Muscle layer of colon (tissue), 2 donors: ENCODE measurements around the gene TNRC6B.

Experiments
- H3K27ac ChIP-seq: one replicate; pipeline ENCODE4 v1.7.0; 2013; ENCODE audit warnings: low read depth, mild to moderate bottlenecking, low read length, moderate library complexity
- H3K27me3 ChIP-seq, 2 donors: one replicate each; pipeline ENCODE4 v1.7.0; 2013; ENCODE audit warnings: low read length in 2 of 2, mild to moderate bottlenecking in 2 of 2; ENCODE audit not compliant: insufficient read depth in 2 of 2, control insufficient read depth in 1 of 2
- H3K36me3 ChIP-seq: one replicate; pipeline ENCODE4 v1.7.0; 2013; ENCODE audit warnings: mild to moderate bottlenecking, low read length; ENCODE audit not compliant: insufficient read depth
- H3K4me1 ChIP-seq: one replicate; pipeline ENCODE4 v1.7.0; 2013; ENCODE audit warnings: mild to moderate bottlenecking, low read length; ENCODE audit not compliant: insufficient read depth
- H3K4me3 ChIP-seq, 2 donors: one replicate each; pipeline ENCODE4 v1.7.0; 2013; ENCODE audit warnings: low read length in 2 of 2, low read depth in 1 of 2, mild to moderate bottlenecking in 1 of 2, moderate library complexity in 1 of 2
- H3K9ac ChIP-seq: one replicate; pipeline ENCODE4 v1.7.0; 2013; ENCODE audit warnings: low read length
- H3K9me3 ChIP-seq: one replicate; pipeline ENCODE4 v1.7.0; 2013; ENCODE audit warnings: mild to moderate bottlenecking, low read length
- donor health status: abdominal sarcoma.
- donor health status: Adenocarcinoma of cecum.

Gene TNRC6B

GRCh38 chr22:40322818-40323447, 145.2 kb downstream of the TNRC6B start:
- no peaks in the 10 kb centered on the region for H3K9me3 ChIP-seq
- H3K4me1 ChIP-seq = peaks cover 17% of the 10 kb centered on the region
- no peaks in the 10 kb centered on the region for H3K27me3 ChIP-seq
- peak overlapping the region; percentile 41 for H3K27ac ChIP-seq
- H3K4me3 ChIP-seq = no peak overlapping the region
- no peak overlapping the region for H3K9ac ChIP-seq
- peaks cover 43% of the 10 kb centered on the region for H3K36me3 ChIP-seq

- Histone ChIP-seq H3K4me3 (no peak overlapping the region), H3K4me1 (peaks cover 17% of the 10 kb centered on the region), H3K9me3 (no peaks in the 10 kb centered on the region), H3K9ac (no peak overlapping the region), H3K27me3 (no peaks in the 10 kb centered on the region), H3K27ac (peak overlapping the region; percentile 41), H3K36me3 (peaks cover 40% of the 10 kb centered on the region)
Measured at GRCh38 chr22:40323681-40324171, 146.0 kb downstream of the TNRC6B start.

GRCh38 chr22:40324468-40325305, 147.0 kb downstream of the TNRC6B start:
- Histone ChIP-seq H3K27ac (peak overlapping the region; percentile 21), H3K9me3 (no peaks in the 10 kb centered on the region), H3K9ac (no peak overlapping the region), H3K27me3 (no peaks in the 10 kb centered on the region), H3K36me3 (peaks cover 40% of the 10 kb centered on the region), H3K4me3 (no peak overlapping the region), H3K4me1 (peaks cover 17% of the 10 kb centered on the region)

DNA sequence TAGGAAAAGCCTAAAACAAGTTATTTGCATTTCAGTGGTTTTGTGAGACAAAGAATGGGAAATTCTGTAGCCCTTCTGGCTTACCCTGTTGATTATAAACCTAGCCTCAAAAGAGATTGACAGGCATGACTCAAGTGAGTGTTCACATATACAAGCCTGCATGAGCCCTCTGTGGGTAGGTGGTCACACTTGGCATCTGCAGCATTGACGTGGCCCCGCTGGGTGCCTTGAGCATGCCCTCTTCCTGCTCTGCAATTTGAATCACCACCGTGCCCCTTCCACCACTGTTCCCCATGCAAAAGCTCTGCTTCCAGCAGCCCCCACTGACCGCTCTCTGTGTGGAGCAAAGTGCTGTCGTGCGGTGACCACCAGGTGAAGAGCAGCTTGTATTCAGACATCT, 147.6 kb downstream of the TNRC6B start:
- H3K4me1 ChIP-seq = peaks cover 17% of the 10 kb centered on the region
- no peaks in the 10 kb centered on the region for H3K27me3 ChIP-seq
- no peaks in the 10 kb centered on the region for H3K9me3 ChIP-seq
- no peak overlapping the region for H3K9ac ChIP-seq
- peaks cover 43% of the 10 kb centered on the region for H3K36me3 ChIP-seq
- H3K27ac ChIP-seq = peak overlapping the region; percentile 21
- H3K4me3 ChIP-seq = no peak overlapping the region

- peaks cover 17% of the 10 kb centered on the region for H3K4me1 ChIP-seq
- H3K27me3 ChIP-seq = no peaks in the 10 kb centered on the region
- no peak overlapping the region for H3K9ac ChIP-seq
- H3K9me3 ChIP-seq = no peaks in the 10 kb centered on the region
- peak overlapping the region; percentile 26 for H3K27ac ChIP-seq
- H3K4me3 ChIP-seq = no peak overlapping the region
- peaks cover 26% of the 10 kb centered on the region for H3K36me3 ChIP-seq
Measured at GRCh38 chr22:40326905-40327735, 149.4 kb downstream of the TNRC6B start.

DNA sequence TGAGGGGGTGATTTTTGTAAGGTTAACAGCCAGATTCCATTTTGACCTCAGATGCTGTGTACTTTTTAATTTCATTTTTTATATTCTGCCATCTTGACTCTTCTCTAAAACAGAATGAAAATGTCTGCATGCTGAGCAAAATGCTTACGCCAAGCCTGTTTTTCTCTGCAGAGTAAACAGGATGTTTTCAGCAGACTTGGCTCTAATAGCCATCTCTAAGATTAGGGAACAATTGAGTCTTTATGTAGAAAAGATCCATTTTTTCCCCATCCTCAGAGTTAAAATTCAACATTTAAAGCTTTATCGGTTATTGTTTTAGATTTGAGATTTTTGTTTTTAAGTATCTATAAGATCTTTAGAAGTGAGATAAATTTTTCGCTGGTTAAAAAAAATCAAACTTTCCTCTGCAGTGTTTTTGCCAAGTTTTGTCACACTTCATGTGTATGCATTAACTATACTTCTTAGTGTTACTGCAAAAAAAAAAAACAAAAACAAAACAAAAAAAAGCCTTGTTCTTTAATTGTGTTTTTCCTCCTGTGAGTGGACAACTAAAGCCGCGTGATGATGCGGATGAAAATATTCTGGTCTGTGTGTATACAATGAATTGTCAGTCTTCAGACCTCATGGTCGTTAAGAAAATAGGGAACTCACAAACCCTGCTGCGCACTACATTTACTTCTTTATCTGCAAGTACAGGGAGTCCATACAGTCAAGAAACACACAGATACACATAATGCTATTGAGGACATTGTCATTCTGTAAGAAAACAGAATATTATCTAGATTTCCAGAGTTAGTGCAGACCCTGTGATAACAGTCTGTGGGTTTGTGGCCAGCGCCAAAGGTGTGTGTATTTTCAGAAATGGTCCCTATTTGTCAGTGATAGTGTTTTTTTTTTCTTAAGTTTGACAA, 151.1 kb downstream of the TNRC6B start:
- Histone ChIP-seq H3K4me1 (peaks cover 13% of the 10 kb centered on the region), H3K4me3 (no peak overlapping the region), H3K27ac (no peak overlapping the region), H3K36me3 (peaks cover 17% of the 10 kb centered on the region), H3K9ac (no peak overlapping the region), H3K27me3 (no peaks in the 10 kb centered on the region), H3K9me3 (no peaks in the 10 kb centered on the region)

DNA sequence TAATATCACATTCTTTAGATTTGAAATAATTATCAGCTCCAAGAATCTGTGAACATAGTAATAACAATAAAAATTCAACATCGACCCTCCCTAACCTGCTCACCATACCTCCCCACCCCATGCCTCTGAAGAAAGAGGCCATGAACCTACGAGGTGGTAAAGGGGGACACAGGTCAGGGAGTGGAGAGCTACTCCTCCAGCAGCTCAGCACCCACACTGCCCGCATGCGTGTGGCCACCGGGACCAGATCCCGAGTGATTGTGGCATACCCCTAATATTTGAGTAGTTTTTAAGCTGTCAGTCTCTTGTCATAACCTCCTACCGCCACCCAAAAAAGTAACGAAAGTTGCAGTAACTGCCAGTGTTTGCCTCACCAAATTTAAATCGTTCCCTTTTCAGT, 151.7 kb downstream of the TNRC6B start:
- Histone ChIP-seq H3K9me3 (no peaks in the 10 kb centered on the region), H3K9ac (no peak overlapping the region), H3K36me3 (peaks cover 17% of the 10 kb centered on the region), H3K4me3 (no peak overlapping the region), H3K27ac (no peak overlapping the region), H3K27me3 (no peaks in the 10 kb centered on the region), H3K4me1 (peaks cover 7% of the 10 kb centered on the region)

- Histone ChIP-seq H3K9ac (no peak overlapping the region), H3K9me3 (no peaks in the 10 kb centered on the region), H3K4me3 (no peak overlapping the region), H3K36me3 (peaks cover 14% of the 10 kb centered on the region), H3K27ac (no peak overlapping the region), H3K27me3 (no peaks in the 10 kb centered on the region), H3K4me1 (peaks cover under 1% of the 10 kb centered on the region)
Measured at GRCh38 chr22:40330086-40330485, 152.4 kb downstream of the TNRC6B start.

DNA sequence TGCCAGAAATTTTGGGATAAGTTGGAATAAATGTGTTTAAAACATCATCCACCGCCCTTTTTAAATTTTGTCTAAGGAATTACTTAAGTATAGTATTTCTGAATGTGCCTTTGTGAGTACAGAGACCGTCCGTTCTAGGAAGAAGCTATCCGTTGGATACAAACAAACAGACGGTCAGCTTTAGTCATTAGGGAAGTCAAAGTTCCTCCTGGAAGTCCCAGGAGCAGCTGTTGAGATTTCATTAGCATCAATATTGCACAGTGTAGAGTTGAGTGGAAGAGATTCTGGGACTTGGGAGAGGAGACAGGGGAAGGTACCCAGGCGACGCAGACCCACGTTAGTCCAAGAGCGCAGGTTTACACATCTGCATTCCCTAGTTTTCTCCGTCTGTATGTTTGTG, 152.9 kb downstream of the TNRC6B start:
- Histone ChIP-seq H3K9me3 (no peaks in the 10 kb centered on the region), H3K27me3 (no peaks in the 10 kb centered on the region), H3K27ac (no peak overlapping the region), H3K36me3 (peaks cover 8% of the 10 kb centered on the region), H3K9ac (no peak overlapping the region), H3K4me1 (no peaks in the 10 kb centered on the region), H3K4me3 (no peak overlapping the region)

DNA sequence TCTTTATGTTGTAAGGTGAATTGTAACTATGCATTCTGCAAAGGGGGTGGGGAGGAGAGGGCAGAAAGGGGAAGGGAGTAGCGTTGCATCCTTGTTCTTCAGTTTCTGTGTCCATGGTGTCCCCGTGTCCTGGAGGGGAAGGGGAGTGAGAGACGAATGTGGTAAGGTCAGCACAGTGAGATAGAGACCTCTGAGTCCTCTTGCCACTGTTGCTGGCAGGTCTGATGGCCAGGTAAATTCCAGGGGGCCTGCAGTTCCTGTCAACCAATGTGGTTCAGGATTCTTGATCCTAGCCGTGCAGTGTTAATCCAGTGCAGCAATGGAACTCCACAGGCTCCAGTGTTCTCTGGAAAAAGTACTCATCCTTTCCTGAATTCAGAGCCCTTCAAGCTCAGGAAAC, 154.0 kb downstream of the TNRC6B start:
- no peak overlapping the region for H3K27ac ChIP-seq
- H3K36me3 ChIP-seq = peaks cover 7% of the 10 kb centered on the region
- no peak overlapping the region for H3K4me3 ChIP-seq
- H3K4me1 ChIP-seq = no peaks in the 10 kb centered on the region
- no peak overlapping the region for H3K9ac ChIP-seq
- no peaks in the 10 kb centered on the region for H3K27me3 ChIP-seq
- H3K9me3 ChIP-seq = no peaks in the 10 kb centered on the region
